OCI-LY3 (cell line): ENCODE measurements around the gene SLAMF6.

Experiments
- H2AFZ ChIP-seq: fragments of 200-600, 300-600 bp; shearing (Covaris generic); 2 replicates; pipeline ENCODE4 v1.6.0; 2014; ENCODE audit warnings: antibody characterized with exemption, low read depth, low read length
- H3K27ac ChIP-seq: fragments of 200-600, 300-600 bp; sonication (generic); 2 replicates; pipeline ENCODE4 v1.5.1; 2014; ENCODE audit warnings: mild to moderate bottlenecking, low read length, moderate library complexity, mixed read lengths
- H3K27me3 ChIP-seq: fragments of 200-600, 300-600 bp; sonication (generic); 2 replicates; pipeline ENCODE4 v1.6.1; 2014; ENCODE audit warnings: low read depth, low read length, mixed read lengths
- H3K36me3 ChIP-seq: fragments of 200-600, 300-600 bp; sonication (generic); replicated peaks from 2 replicates; pipeline ENCODE3; 2014; ENCODE audit warnings: low read depth, low read length, mixed read lengths
- H3K4me1 ChIP-seq: fragments of 300-600, 200-600 bp; sonication (generic); 2 replicates; pipeline ENCODE4 v1.6.1; 2014; ENCODE audit warnings: low read length, mixed read lengths
- H3K4me2 ChIP-seq: fragments of 200-600, 300-600 bp; sonication (generic); 2 replicates; pipeline ENCODE4 v1.6.1; 2014; ENCODE audit warnings: low read length, mixed read lengths
- H3K4me3 ChIP-seq: fragments of 300-600, 200-600 bp; sonication (generic); 2 replicates; pipeline ENCODE4 v1.5.1; 2014; ENCODE audit warnings: antibody characterized with exemption, mild to moderate bottlenecking, low read length, moderate library complexity
- H3K79me2 ChIP-seq: fragments of 300-600, 200-600 bp; shearing (Covaris generic); 2 replicates; pipeline ENCODE4 v1.6.1; 2014; ENCODE audit warnings: mild to moderate bottlenecking, low read length, mixed read lengths
- H3K9ac ChIP-seq: fragments of 300-600, 200-600 bp; shearing (Covaris generic); 2 replicates; pipeline ENCODE4 v1.6.0; 2014; ENCODE audit warnings: mild to moderate bottlenecking, low read length, moderate library complexity
- H3K9me3 ChIP-seq: fragments of 200-600, 300-600 bp; shearing (Covaris generic); 2 replicates; pipeline ENCODE4 v1.6.1; 2014; ENCODE audit warnings: low read length, mixed read lengths; ENCODE audit not compliant: insufficient read depth
- H4K20me1 ChIP-seq: fragments of 200-600, 300-600 bp; sonication (generic); 2 replicates; pipeline ENCODE4 v1.6.1; 2016; ENCODE audit warnings: low read length, mixed read lengths; ENCODE audit not compliant: insufficient read depth
- EZH2phosphoT487 ChIP-seq: fragments of 200-600 bp; shearing (Covaris generic); IDR thresholded peaks from 2 replicates; pipeline ENCODE4 v1.6.1; 2018; ENCODE audit warnings: antibody characterized with exemption, mixed run types, low read depth
- TF ChIP-seq, protein P1 (sequence below): fragments of 200-600, 300-600 bp; sonication (generic); IDR thresholded peaks from 2 replicates; pipeline ENCODE4 v1.5.1; 2014; ENCODE audit warnings: antibody characterized with exemption, low read length, low read depth

The SLAMF6 gene

DNA sequence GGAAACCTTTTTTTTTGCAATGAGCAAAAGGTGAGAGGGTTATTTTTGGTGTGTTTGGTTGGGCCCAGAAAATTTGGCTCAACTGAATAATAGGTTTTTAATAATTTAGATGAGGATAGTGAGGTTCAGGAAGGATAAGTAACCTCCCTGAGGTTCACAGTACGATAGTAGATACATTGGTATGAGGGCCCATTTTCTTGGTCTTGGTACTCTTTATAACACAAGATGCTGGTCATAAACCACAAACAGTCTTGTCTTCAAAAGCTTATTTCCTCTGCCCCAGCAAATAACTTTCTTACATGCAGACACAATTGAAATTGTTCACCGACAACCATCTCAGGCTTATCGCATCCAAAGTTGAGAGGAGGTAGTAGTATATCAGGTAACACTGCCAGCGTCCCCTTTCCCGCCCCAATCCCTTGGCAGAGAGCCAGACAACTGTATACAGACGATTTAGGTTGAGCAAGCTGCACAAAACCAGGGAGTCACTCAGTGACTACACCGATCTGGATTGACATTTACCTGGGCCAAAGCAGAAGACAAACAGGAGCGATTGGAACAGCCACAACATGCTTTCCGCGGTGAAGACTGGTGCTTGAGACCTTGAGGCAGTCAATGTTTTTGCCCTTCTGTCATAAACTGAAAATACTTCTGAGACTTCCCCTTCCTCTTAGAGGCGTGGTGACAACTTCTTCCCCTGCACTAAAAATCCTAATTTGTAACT, at the start of gene SLAMF6:
Gene SLAMF6 (minus strand): TSS at position 634 of the 724 bp plus-strand sequence. CDS start 63 bp downstream, at position 571.
- Histone ChIP-seq H3K4me3 (no peak within 1 kb of the TSS), H3K79me2 (no peaks in the 10 kb centered on the region), H3K4me1 (peaks cover 12% of the 10 kb centered on the region), H4K20me1 (no peaks in the 10 kb centered on the region), H3K9ac (no peak within 1 kb of the TSS), H3K36me3 (no peaks in the 10 kb centered on the region), H3K27me3 (no peaks in the 10 kb centered on the region), H3K9me3 (no peaks in the 10 kb centered on the region), H2AFZ (no peak within 1 kb of the TSS), H3K4me2 (no peak within 1 kb of the TSS), H3K27ac (no peak within 1 kb of the TSS)
- no peak for TF ChIP-seq EZH2phosphoT487
- TF ChIP-seq, protein P1, sequence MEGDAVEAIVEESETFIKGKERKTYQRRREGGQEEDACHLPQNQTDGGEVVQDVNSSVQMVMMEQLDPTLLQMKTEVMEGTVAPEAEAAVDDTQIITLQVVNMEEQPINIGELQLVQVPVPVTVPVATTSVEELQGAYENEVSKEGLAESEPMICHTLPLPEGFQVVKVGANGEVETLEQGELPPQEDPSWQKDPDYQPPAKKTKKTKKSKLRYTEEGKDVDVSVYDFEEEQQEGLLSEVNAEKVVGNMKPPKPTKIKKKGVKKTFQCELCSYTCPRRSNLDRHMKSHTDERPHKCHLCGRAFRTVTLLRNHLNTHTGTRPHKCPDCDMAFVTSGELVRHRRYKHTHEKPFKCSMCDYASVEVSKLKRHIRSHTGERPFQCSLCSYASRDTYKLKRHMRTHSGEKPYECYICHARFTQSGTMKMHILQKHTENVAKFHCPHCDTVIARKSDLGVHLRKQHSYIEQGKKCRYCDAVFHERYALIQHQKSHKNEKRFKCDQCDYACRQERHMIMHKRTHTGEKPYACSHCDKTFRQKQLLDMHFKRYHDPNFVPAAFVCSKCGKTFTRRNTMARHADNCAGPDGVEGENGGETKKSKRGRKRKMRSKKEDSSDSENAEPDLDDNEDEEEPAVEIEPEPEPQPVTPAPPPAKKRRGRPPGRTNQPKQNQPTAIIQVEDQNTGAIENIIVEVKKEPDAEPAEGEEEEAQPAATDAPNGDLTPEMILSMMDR, result no peak

- peaks cover 1% of the 10 kb centered on the region for H3K4me1 ChIP-seq
- no peaks in the 10 kb centered on the region for H3K9me3 ChIP-seq
- H3K27me3 ChIP-seq, result no peaks in the 10 kb centered on the region
- H2AFZ ChIP-seq, result no peak overlapping the region
- H3K4me3 ChIP-seq, result no peak overlapping the region
- no peaks in the 10 kb centered on the region for H3K79me2 ChIP-seq
- H3K36me3 ChIP-seq, result no peaks in the 10 kb centered on the region
- no peak overlapping the region for H3K4me2 ChIP-seq
- H4K20me1 ChIP-seq, result no peaks in the 10 kb centered on the region
- no peak overlapping the region for H3K9ac ChIP-seq
- no peak for TF ChIP-seq EZH2phosphoT487
- TF ChIP-seq, protein P1, result no peak
- H3K27ac ChIP-seq, result no peak overlapping the region
These were observed 47.8 kb upstream of the SLAMF6 start for GRCh38 chr1:160570840-160571239.

DNA sequence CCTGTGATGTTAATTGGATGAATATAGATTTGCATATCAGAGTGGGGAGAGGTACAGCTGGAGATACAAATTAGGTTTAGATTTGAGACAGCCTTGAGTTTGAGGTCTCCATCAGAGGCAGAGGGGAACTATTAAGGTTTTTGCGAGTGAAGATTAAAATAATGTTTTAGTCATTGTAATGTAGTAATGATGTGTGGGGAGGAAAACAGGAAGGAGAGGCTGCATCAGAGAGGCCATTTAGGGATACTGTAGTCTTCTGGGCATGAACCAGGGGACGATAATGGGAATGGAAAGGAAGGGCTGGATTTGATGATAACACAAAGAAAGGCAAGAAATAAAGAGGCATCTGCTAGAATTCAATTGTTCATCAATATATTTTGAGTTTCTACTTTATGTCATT, 46.8 kb upstream of the SLAMF6 start:
- TF ChIP-seq, protein P1, result no peak
- TF ChIP-seq EZH2phosphoT487, result no peak
- Histone ChIP-seq H3K27ac (no peak overlapping the region), H3K9me3 (no peaks in the 10 kb centered on the region), H2AFZ (no peak overlapping the region), H3K36me3 (no peaks in the 10 kb centered on the region), H4K20me1 (no peaks in the 10 kb centered on the region), H3K9ac (no peak overlapping the region), H3K4me1 (peaks cover 8% of the 10 kb centered on the region), H3K27me3 (no peaks in the 10 kb centered on the region), H3K4me2 (no peak overlapping the region), H3K4me3 (no peak overlapping the region), H3K79me2 (no peaks in the 10 kb centered on the region)

DNA sequence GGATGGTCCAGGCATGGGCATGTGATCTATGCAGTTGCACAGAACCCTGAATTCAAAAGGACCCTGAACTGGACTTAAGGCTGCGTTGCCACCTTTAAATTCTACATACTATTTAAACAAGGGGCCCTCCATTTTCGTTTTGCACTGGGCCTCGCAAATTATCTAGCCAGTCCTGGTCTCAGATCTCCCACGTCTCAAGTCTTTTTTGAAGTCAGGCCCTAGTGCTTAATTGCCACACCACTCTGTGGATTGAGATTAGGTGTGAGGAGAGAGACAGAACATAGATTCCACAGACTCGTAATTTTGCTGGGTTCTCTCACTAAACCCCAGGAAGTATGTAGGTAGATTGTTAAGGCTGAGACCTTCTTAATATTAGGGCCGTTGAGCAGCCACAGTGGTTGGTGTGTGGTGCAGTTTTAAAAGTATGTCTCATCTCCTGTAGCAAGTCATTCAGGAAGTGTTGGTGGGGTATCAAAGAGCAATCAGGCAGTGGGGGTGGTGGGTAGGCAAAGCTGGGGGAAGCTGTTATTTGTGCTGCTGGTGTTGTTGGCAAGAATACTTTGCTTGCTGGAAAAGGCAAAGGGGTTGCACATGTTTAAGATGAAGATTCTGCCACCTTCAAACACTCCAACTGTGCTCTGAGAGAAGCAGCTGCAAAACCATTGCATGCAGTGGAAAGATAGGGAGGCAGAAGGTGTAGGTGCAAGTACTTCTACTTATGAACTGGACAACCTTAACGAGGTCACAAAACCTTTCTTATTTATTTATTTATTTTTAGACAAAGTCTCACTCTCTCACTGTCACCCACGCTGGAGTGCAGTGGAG, 45.0 kb upstream of the SLAMF6 start:
- Histone ChIP-seq H3K4me3 (no peak overlapping the region), H3K27me3 (no peaks in the 10 kb centered on the region), H3K36me3 (no peaks in the 10 kb centered on the region), H2AFZ (no peak overlapping the region), H3K9me3 (peaks cover under 1% of the 10 kb centered on the region; the same call in 1 of the 2 replicates), H3K4me2 (no peak overlapping the region), H3K79me2 (no peaks in the 10 kb centered on the region), H4K20me1 (no peaks in the 10 kb centered on the region), H3K4me1 (peaks cover 8% of the 10 kb centered on the region), H3K9ac (no peak overlapping the region), H3K27ac (no peak overlapping the region)
- TF ChIP-seq, protein P1, result no peak
- TF ChIP-seq EZH2phosphoT487, result no peak
